HEK293 (cell line): ENCODE data around the gene NCOA7.

ENCODE experiments used
- HOXD13 ChIP-seq: sonication (generic); formaldehyde crosslinking; IDR thresholded peaks from 2 replicates; pipeline ENCODE4 v1.8.0; 2022; ENCODE audit warnings: missing genetic modification reagents, borderline replicate concordance
- KLF7 ChIP-seq: fragments of 450-650 bp; formaldehyde crosslinking; IDR thresholded peaks from 2 replicates; pipeline ENCODE4 v1.5.1; 2016; ENCODE audit warnings: missing biosample characterization, missing genetic modification characterization, borderline replicate concordance
- MZF1 ChIP-seq: fragments of 450-650 bp; formaldehyde crosslinking; IDR thresholded peaks from 2 replicates; pipeline ENCODE4 v1.5.1; 2017; ENCODE audit warnings: missing biosample characterization, missing genetic modification characterization, borderline replicate concordance
- PRDM1 ChIP-seq: fragments of 450-650 bp; formaldehyde crosslinking; IDR thresholded peaks from 2 replicates; pipeline ENCODE4; 2016; ENCODE audit warnings: missing biosample characterization, missing genetic modification characterization
- ZFHX2 ChIP-seq: fragments of 450-650 bp; formaldehyde crosslinking; conservative IDR thresholded peaks from 2 replicates; pipeline ENCODE4 v1.5.1; 2016; ENCODE audit warnings: missing biosample characterization, missing genetic modification characterization
- ZFP41 ChIP-seq: fragments of 450-650 bp; formaldehyde crosslinking; IDR thresholded peaks from 2 replicates; pipeline ENCODE4 v1.5.1; 2016; ENCODE audit warnings: missing biosample characterization, missing genetic modification characterization, borderline replicate concordance
- ZNF132 ChIP-seq: fragments of 450-650 bp; formaldehyde crosslinking; IDR thresholded peaks from 2 replicates; pipeline ENCODE4 v1.5.1; 2017; ENCODE audit warnings: missing biosample characterization, missing genetic modification characterization, borderline replicate concordance
- ZNF140 ChIP-seq: fragments of 450-650 bp; formaldehyde crosslinking; IDR thresholded peaks from 2 replicates; pipeline ENCODE4 v1.5.1; 2016; ENCODE audit warnings: missing biosample characterization, missing genetic modification characterization
- ZNF2 ChIP-seq: fragments of 450-650 bp; formaldehyde crosslinking; IDR thresholded peaks from 2 replicates; pipeline ENCODE4 v1.5.1; 2016; ENCODE audit warnings: missing biosample characterization, missing genetic modification characterization
- ZNF274 ChIP-seq, 2 experiments: fragments of 200-500 bp in 1 of 2; fragments of 450-650 bp in 1 of 2; sonication (Bioruptor generic) in 1 of 2; formaldehyde crosslinking in 1 of 2; IDR thresholded peaks; 2 replicates each; pipeline versions ENCODE4 v1.5.1 to v1.6.1; 2014 to 2016; ENCODE audit warnings: borderline replicate concordance in 1 of 2, inconsistent platforms in 1 of 2, low read length in 1 of 2, missing biosample characterization in 1 of 2, missing genetic modification characterization in 1 of 2
- ZNF629 ChIP-seq: fragments of 450-650 bp; formaldehyde crosslinking; IDR thresholded peaks from 2 replicates; pipeline ENCODE4 v1.5.1; 2017; ENCODE audit warnings: missing biosample characterization, missing genetic modification characterization
- ZNF660 ChIP-seq: fragments of 450-650 bp; IDR thresholded peaks from 2 replicates; pipeline ENCODE4 v1.5.1; 2018; ENCODE audit warnings: missing biosample characterization, mild to moderate bottlenecking, missing genetic modification characterization
- ZNF768 ChIP-seq: fragments of 450-650 bp; formaldehyde crosslinking; IDR thresholded peaks from 2 replicates; pipeline ENCODE4 v1.5.1; 2018; ENCODE audit warnings: missing biosample characterization, mild to moderate bottlenecking, missing genetic modification characterization
- ZNF837 ChIP-seq: fragments of 450-650 bp; formaldehyde crosslinking; IDR thresholded peaks from 2 replicates; pipeline ENCODE4 v1.5.1; 2016; ENCODE audit warnings: missing biosample characterization, missing genetic modification characterization
- ZSCAN30 ChIP-seq: fragments of 450-650 bp; IDR thresholded peaks from 2 replicates; pipeline ENCODE4 v1.5.1; 2018; ENCODE audit warnings: missing biosample characterization, mild to moderate bottlenecking, missing genetic modification characterization, moderate library complexity
- TF ChIP-seq, protein P1 (sequence below): IDR thresholded peaks from 2 replicates; pipeline ENCODE4 v1.6.1; 2011; ENCODE audit warnings: mild to moderate bottlenecking, low read depth, low read length, borderline replicate concordance
- TF ChIP-seq, protein P2 (sequence below): fragments of 450-650 bp; formaldehyde crosslinking; IDR thresholded peaks from 2 replicates; pipeline ENCODE4 v1.5.1; 2016; ENCODE audit warnings: missing biosample characterization, missing genetic modification characterization
- TF ChIP-seq, protein P3 (sequence below): fragments of 450-650 bp; formaldehyde crosslinking; IDR thresholded peaks from 2 replicates; pipeline ENCODE4 v1.5.1; 2016; ENCODE audit warnings: missing biosample characterization, missing genetic modification characterization, borderline replicate concordance
- TF ChIP-seq, protein P4 (sequence below): fragments of 450-650 bp; formaldehyde crosslinking; IDR thresholded peaks from 2 replicates; pipeline ENCODE4 v1.5.1; 2016; ENCODE audit warnings: missing biosample characterization, missing genetic modification characterization
- TF ChIP-seq, protein P5 (sequence below): fragments of 450-650 bp; formaldehyde crosslinking; IDR thresholded peaks from 2 replicates; pipeline ENCODE4 v1.5.1; 2016; ENCODE audit warnings: missing biosample characterization, missing genetic modification characterization
- TF ChIP-seq, protein P6 (sequence below): fragments of 450-650 bp; formaldehyde crosslinking; IDR thresholded peaks from 2 replicates; pipeline ENCODE4; 2016; ENCODE audit warnings: missing biosample characterization, missing genetic modification characterization
- TF ChIP-seq, protein P7 (sequence below): fragments of 450-650 bp; formaldehyde crosslinking; IDR thresholded peaks from 2 replicates; pipeline ENCODE4 v1.5.1; 2016; ENCODE audit warnings: missing biosample characterization, missing genetic modification characterization, borderline replicate concordance

The NCOA7 gene

DNA sequence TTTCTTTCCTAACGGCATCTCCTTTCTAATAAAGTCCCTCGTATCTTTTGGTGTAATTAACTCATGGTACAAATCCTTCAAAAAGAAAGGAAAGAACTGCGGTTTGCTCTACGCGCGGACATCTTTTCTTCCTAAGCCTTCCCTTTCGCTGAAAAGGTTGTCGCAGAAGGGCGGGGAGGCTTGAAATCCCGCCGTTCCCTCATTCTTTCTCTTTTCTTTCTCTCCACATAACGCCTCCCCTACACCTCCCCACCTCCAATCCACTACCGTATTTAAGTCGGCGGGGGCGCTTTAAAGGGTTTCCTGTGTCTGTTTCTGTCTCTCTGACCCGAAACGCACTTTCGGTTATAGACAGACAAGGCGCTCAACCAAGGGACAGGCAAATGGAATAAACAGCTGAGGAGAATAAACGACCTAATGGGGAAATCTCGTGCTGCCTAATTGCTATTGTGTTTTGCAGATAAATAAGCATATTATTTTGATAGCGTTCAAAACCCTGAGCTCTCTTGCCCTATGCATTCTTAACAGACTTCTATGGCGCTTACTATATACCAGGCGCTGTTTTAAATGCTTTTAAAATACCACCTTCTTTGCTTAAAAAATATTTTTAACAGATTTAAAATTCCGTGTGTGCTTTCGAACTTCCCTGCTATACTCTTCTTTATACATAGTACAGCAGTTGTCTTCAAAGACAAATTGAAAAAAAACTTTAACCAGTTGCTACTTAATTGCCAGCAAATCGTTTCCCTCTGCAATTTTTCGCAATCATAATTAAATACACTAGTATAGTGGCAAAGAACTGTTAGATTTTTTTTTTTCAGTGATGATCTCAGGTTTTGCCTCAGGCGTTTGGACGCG is 43.8 kb upstream of the NCOA7 start (continued):
- TF ChIP-seq, protein P1, sequence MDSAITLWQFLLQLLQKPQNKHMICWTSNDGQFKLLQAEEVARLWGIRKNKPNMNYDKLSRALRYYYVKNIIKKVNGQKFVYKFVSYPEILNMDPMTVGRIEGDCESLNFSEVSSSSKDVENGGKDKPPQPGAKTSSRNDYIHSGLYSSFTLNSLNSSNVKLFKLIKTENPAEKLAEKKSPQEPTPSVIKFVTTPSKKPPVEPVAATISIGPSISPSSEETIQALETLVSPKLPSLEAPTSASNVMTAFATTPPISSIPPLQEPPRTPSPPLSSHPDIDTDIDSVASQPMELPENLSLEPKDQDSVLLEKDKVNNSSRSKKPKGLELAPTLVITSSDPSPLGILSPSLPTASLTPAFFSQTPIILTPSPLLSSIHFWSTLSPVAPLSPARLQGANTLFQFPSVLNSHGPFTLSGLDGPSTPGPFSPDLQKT = no peak
- TF ChIP-seq, protein P2, sequence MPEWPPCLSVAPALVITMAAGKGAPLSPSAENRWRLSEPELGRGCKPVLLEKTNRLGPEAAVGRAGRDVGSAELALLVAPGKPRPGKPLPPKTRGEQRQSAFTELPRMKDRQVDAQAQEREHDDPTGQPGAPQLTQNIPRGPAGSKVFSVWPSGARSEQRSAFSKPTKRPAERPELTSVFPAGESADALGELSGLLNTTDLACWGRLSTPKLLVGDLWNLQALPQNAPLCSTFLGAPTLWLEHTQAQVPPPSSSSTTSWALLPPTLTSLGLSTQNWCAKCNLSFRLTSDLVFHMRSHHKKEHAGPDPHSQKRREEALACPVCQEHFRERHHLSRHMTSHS = no peak
- TF ChIP-seq HOXD13 (no peak; the same call in 1 of the 2 replicates), ZNF629 (peak; percentile 59), ZNF837 (no peak), ZFP41 (tag by site-specific recombination) (no peak), ZNF274 (IDR thresholded peaks at IDR 0.05; ENCODE audit: low read length) (no peak), ZNF274 (tag by site-specific recombination; IDR thresholded peaks at IDR 0.05; ENCODE audit: borderline replicate concordance) (no peak), ZFHX2 (tag by site-specific recombination) (peak; percentile 57), ZNF140 (no peak), ZNF2 (tag by site-specific recombination) (no peak), ZNF768 (tag by site-specific recombination) (no peak), KLF7 (no peak), ZNF660 (tag by site-specific recombination) (peak; percentile 81), ZNF132 (tag by site-specific recombination) (no peak), ZSCAN30 (tag by site-specific recombination) (no peak), MZF1 (tag by site-specific recombination) (peak; percentile 96), PRDM1 (peak; percentile 90)
- TF ChIP-seq, protein P3, sequence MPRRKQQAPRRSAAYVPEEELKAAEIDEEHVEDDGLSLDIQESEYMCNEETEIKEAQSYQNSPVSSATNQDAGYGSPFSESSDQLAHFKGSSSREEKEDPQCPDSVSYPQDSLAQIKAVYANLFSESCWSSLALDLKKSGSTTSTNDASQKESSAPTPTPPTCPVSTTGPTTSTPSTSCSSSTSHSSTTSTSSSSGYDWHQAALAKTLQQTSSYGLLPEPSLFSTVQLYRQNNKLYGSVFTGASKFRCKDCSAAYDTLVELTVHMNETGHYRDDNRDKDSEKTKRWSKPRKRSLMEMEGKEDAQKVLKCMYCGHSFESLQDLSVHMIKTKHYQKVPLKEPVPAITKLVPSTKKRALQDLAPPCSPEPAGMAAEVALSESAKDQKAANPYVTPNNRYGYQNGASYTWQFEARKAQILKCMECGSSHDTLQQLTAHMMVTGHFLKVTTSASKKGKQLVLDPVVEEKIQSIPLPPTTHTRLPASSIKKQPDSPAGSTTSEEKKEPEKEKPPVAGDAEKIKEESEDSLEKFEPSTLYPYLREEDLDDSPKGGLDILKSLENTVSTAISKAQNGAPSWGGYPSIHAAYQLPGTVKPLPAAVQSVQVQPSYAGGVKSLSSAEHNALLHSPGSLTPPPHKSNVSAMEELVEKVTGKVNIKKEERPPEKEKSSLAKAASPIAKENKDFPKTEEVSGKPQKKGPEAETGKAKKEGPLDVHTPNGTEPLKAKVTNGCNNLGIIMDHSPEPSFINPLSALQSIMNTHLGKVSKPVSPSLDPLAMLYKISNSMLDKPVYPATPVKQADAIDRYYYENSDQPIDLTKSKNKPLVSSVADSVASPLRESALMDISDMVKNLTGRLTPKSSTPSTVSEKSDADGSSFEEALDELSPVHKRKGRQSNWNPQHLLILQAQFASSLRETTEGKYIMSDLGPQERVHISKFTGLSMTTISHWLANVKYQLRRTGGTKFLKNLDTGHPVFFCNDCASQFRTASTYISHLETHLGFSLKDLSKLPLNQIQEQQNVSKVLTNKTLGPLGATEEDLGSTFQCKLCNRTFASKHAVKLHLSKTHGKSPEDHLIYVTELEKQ (tag by site-specific recombination) = no peak
- TF ChIP-seq, protein P4, sequence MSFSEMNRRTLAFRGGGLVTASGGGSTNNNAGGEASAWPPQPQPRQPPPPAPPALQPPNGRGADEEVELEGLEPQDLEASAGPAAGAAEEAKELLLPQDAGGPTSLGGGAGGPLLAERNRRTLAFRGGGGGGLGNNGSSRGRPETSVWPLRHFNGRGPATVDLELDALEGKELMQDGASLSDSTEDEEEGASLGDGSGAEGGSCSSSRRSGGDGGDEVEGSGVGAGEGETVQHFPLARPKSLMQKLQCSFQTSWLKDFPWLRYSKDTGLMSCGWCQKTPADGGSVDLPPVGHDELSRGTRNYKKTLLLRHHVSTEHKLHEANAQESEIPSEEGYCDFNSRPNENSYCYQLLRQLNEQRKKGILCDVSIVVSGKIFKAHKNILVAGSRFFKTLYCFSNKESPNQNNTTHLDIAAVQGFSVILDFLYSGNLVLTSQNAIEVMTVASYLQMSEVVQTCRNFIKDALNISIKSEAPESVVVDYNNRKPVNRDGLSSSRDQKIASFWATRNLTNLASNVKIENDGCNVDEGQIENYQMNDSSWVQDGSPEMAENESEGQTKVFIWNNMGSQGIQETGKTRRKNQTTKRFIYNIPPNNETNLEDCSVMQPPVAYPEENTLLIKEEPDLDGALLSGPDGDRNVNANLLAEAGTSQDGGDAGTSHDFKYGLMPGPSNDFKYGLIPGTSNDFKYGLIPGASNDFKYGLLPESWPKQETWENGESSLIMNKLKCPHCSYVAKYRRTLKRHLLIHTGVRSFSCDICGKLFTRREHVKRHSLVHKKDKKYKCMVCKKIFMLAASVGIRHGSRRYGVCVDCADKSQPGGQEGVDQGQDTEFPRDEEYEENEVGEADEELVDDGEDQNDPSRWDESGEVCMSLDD (tag by site-specific recombination) = no peak
- TF ChIP-seq, protein P5, sequence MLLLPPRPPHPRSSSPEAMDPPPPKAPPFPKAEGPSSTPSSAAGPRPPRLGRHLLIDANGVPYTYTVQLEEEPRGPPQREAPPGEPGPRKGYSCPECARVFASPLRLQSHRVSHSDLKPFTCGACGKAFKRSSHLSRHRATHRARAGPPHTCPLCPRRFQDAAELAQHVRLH (tag by site-specific recombination) = peak; percentile 75; the same call in 1 of the 2 replicates
- TF ChIP-seq, protein P6, sequence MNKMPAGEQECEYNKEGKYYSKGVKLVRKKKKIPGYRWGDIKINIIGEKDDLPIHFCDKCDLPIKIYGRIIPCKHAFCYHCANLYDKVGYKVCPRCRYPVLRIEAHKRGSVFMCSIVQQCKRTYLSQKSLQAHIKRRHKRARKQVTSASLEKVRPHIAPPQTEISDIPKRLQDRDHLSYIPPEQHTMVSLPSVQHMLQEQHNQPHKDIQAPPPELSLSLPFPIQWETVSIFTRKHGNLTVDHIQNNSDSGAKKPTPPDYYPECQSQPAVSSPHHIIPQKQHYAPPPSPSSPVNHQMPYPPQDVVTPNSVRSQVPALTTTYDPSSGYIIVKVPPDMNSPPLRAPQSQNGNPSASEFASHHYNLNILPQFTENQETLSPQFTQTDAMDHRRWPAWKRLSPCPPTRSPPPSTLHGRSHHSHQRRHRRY (tag by site-specific recombination) = no peak
- TF ChIP-seq, protein P7, sequence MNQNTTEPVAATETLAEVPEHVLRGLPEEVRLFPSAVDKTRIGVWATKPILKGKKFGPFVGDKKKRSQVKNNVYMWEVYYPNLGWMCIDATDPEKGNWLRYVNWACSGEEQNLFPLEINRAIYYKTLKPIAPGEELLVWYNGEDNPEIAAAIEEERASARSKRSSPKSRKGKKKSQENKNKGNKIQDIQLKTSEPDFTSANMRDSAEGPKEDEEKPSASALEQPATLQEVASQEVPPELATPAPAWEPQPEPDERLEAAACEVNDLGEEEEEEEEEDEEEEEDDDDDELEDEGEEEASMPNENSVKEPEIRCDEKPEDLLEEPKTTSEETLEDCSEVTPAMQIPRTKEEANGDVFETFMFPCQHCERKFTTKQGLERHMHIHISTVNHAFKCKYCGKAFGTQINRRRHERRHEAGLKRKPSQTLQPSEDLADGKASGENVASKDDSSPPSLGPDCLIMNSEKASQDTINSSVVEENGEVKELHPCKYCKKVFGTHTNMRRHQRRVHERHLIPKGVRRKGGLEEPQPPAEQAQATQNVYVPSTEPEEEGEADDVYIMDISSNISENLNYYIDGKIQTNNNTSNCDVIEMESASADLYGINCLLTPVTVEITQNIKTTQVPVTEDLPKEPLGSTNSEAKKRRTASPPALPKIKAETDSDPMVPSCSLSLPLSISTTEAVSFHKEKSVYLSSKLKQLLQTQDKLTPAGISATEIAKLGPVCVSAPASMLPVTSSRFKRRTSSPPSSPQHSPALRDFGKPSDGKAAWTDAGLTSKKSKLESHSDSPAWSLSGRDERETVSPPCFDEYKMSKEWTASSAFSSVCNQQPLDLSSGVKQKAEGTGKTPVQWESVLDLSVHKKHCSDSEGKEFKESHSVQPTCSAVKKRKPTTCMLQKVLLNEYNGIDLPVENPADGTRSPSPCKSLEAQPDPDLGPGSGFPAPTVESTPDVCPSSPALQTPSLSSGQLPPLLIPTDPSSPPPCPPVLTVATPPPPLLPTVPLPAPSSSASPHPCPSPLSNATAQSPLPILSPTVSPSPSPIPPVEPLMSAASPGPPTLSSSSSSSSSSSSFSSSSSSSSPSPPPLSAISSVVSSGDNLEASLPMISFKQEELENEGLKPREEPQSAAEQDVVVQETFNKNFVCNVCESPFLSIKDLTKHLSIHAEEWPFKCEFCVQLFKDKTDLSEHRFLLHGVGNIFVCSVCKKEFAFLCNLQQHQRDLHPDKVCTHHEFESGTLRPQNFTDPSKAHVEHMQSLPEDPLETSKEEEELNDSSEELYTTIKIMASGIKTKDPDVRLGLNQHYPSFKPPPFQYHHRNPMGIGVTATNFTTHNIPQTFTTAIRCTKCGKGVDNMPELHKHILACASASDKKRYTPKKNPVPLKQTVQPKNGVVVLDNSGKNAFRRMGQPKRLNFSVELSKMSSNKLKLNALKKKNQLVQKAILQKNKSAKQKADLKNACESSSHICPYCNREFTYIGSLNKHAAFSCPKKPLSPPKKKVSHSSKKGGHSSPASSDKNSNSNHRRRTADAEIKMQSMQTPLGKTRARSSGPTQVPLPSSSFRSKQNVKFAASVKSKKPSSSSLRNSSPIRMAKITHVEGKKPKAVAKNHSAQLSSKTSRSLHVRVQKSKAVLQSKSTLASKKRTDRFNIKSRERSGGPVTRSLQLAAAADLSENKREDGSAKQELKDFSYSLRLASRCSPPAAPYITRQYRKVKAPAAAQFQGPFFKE (tag by site-specific recombination) = no peak
